ENCODE measurements around the gene NTM.

Gene NTM

GRCh38 chr11:131940126-131940525, 569.7 kb downstream of the NTM start:
- no peak for TF ChIP-seq CTCF (conservative IDR thresholded peaks at IDR 0.05; ENCODE audit: low read depth, low read length)
- no peak overlapping the region for H3K4me3 ChIP-seq (ENCODE audit: low read length)
- DNase-seq (ENCODE audit: low read depth) = no peak

- DNase-seq (ENCODE audit: low read depth) = no peak
- TF ChIP-seq CTCF (conservative IDR thresholded peaks at IDR 0.05; ENCODE audit: low read depth, low read length) = no peak
- H3K4me3 ChIP-seq (ENCODE audit: low read length) = no peak overlapping the region
Observed at GRCh38 chr11:131942878-131943277, 572.5 kb downstream of the NTM start.

GRCh38 chr11:131943295-131943694, 572.9 kb downstream of the NTM start:
- H3K4me3 ChIP-seq (ENCODE audit: low read length) = no peak overlapping the region
- no peak for TF ChIP-seq CTCF (conservative IDR thresholded peaks at IDR 0.05; ENCODE audit: low read depth, low read length)
- no peak for DNase-seq (ENCODE audit: low read depth)

GRCh38 chr11:131944736-131945135, 574.3 kb downstream of the NTM start:
- DNase-seq (ENCODE audit: low read depth) = no peak
- no peak for TF ChIP-seq CTCF (conservative IDR thresholded peaks at IDR 0.05; ENCODE audit: low read depth, low read length)
- no peak overlapping the region for H3K4me3 ChIP-seq (ENCODE audit: low read length)

- no peak overlapping the region for H3K4me3 ChIP-seq (ENCODE audit: low read length)
- TF ChIP-seq CTCF (conservative IDR thresholded peaks at IDR 0.05; ENCODE audit: low read depth, low read length) = no peak
- DNase-seq (ENCODE audit: low read depth) = no peak
Observed at GRCh38 chr11:131945706-131946105, 575.3 kb downstream of the NTM start.

GRCh38 chr11:131947511-131947910, 577.1 kb downstream of the NTM start:
- no peak for TF ChIP-seq CTCF (conservative IDR thresholded peaks at IDR 0.05; ENCODE audit: low read depth, low read length)
- DNase-seq (ENCODE audit: low read depth) = no peak
- H3K4me3 ChIP-seq (ENCODE audit: low read length) = no peak overlapping the region

- TF ChIP-seq CTCF (conservative IDR thresholded peaks at IDR 0.05; ENCODE audit: low read depth, low read length) = no peak
- H3K4me3 ChIP-seq (ENCODE audit: low read length) = no peak overlapping the region
- no peak for DNase-seq (ENCODE audit: low read depth)
Observed at GRCh38 chr11:131951121-131951520, 580.7 kb downstream of the NTM start.
